Breast epithelium (tissue), 4 donors: ENCODE results near the gene FIBCD1. TPM values are rescaled to one million over a fixed set of nuclear protein-coding genes. Genes with fewer than 3 reads are reported as not detected.
A peak's percentile ranks its signal among the peaks of the same experiment; 100 is the strongest.
"Not testable (repeated sequence)": the region's sequence is repeated elsewhere in the genome, so short reads cannot be mapped to it uniquely, and the experiment has no call there.

Source experiments
- DNase-seq, 2 donors: peaks; one replicate each; pipeline ENCODE4 v3.0.0-alpha.2; 2019; ENCODE audit warnings: low spot score in 2 of 2
- H3K27ac ChIP-seq, 2 donors: fragments of 200-600 bp; sonication (generic) in 1 of 2; one replicate each; pipeline ENCODE4 v1.5.1; 2016 to 2019; ENCODE audit warnings: mild to moderate bottlenecking in 1 of 2
- H3K27me3 ChIP-seq, 2 donors: fragments of 200-600 bp; sonication (generic) in 1 of 2; one replicate each; pipeline versions ENCODE4 v1.5.1 to v1.6.0; 2017 to 2019; ENCODE audit warnings: control low read depth in 1 of 2, mild to moderate bottlenecking in 1 of 2
- H3K36me3 ChIP-seq: fragments of 200-600 bp; one replicate; pipeline ENCODE4 v1.5.1; 2019
- H3K4me1 ChIP-seq, 2 donors: fragments of 200-600 bp; sonication (generic); one replicate each; pipeline ENCODE4 v1.5.1; 2016 to 2019; ENCODE audit warnings: control low read depth in 1 of 2
- H3K4me3 ChIP-seq, 3 donors: fragments of 200-600 bp; sonication (generic); 1 replicate in 2 of 3; 2 replicates in 1 of 3; pipeline ENCODE4 v1.5.1; 2016 to 2019; ENCODE audit warnings: mild to moderate bottlenecking in 3 of 3, moderate library complexity in 2 of 3
- H3K9me3 ChIP-seq, 2 donors: fragments of 200-600 bp; sonication (generic) in 1 of 2; one replicate each; pipeline ENCODE4 v1.5.1; 2016 to 2019; ENCODE audit warnings: control low read depth in 1 of 2
- CTCF ChIP-seq, 3 donors: fragments of 450-650 bp; IDR thresholded peaks; one replicate each; pipeline ENCODE4 v1.5.1; 2016 to 2017; ENCODE audit warnings: antibody characterized with exemption in 3 of 3, mild to moderate bottlenecking in 3 of 3, moderate library complexity in 3 of 3
- POLR2A ChIP-seq: fragments of 450-650 bp; IDR thresholded peaks from one replicate; pipeline ENCODE4 v1.6.1; 2016; ENCODE audit warnings: antibody characterized with exemption, mild to moderate bottlenecking, moderate library complexity
- POLR2AphosphoS5 ChIP-seq, 3 donors: sonication (generic); formaldehyde crosslinking; IDR thresholded peaks; one replicate each; pipeline ENCODE4 v1.6.1; 2017; ENCODE audit warnings: antibody characterized with exemption in 3 of 3
- intact Hi-C: fragments of 100-400 bp; cut with DNase I; formaldehyde crosslinking; loops from one replicate; pipeline ENCODE4 v1.15.1; 2023; ENCODE audit warnings: low total_unique reads
- total RNA-seq, 3 donors: library from RNA; depleted of rRNA; stranded (reverse); fragments of >200 nt; gene quantifications; one replicate each; pipeline ENCODE4 v1.1.0, GENCODE V29; 2016

FIBCD1 gene
- total RNA-seq, 3 donors from 2014 or later: 0.16 to 0.44 TPM; not detected in 1

- Histone ChIP-seq H3K4me3 (no peak overlapping the region), H3K4me1 (peaks cover 4% of the 10 kb centered on the region in 2 donors), H3K36me3 (no peaks in the 10 kb centered on the region), H3K9me3 (peaks cover 0 to 3% of the 10 kb centered on the region in 2 donors), H3K27ac (peak overlapping the region; percentile 38 to 41), H3K27me3 (no peaks in the 10 kb centered on the region)
- intact Hi-C loops: no loop called here
- no peak for DNase-seq
- TF ChIP-seq CTCF (IDR thresholded peaks at IDR 0.05) (no peak), POLR2AphosphoS5 (IDR thresholded peaks at IDR 0.05) (no peak), POLR2A (no peak)
Observed at GRCh38 chr9:130961511-130962300, 22.7 kb upstream of the FIBCD1 start.

- no peak overlapping the region for H3K4me3 ChIP-seq
- H3K4me1 ChIP-seq: peaks cover 4% of the 10 kb centered on the region in 2 donors
- DNase-seq: no peak
- no peak overlapping the region for H3K27ac ChIP-seq
- intact Hi-C loops: no loop called here
- H3K9me3 ChIP-seq: peaks cover 0 to 3% of the 10 kb centered on the region in 2 donors
- H3K36me3 ChIP-seq: no peaks in the 10 kb centered on the region
- TF ChIP-seq POLR2A (no peak), POLR2AphosphoS5 (IDR thresholded peaks at IDR 0.05) (no peak), CTCF (IDR thresholded peaks at IDR 0.05) (no peak)
- no peaks in the 10 kb centered on the region for H3K27me3 ChIP-seq
Observed at GRCh38 chr9:130960522-130961378, 21.7 kb upstream of the FIBCD1 start.

- H3K4me3 ChIP-seq: no peak overlapping the region
- no peaks in the 10 kb centered on the region for H3K27me3 ChIP-seq
- no peaks in the 10 kb centered on the region for H3K36me3 ChIP-seq
- no peak for TF ChIP-seq POLR2AphosphoS5 (IDR thresholded peaks at IDR 0.05)
- no peak for TF ChIP-seq CTCF (IDR thresholded peaks at IDR 0.05)
- TF ChIP-seq POLR2A: no peak
- peaks cover 4% of the 10 kb centered on the region in 2 donors for H3K4me1 ChIP-seq
- H3K9me3 ChIP-seq: peaks cover 0 to 3% of the 10 kb centered on the region in 2 donors
- DNase-seq: no peak
- intact Hi-C loops: no loop called here
- H3K27ac ChIP-seq: no peak overlapping the region
Observed at GRCh38 chr9:130959809-130960334, 20.8 kb upstream of the FIBCD1 start.

GRCh38 chr9:130958564-130958963 is 19.5 kb upstream of the FIBCD1 start:
- intact Hi-C loops, H3K4me3 ChIP-seq, H3K27me3 ChIP-seq, H3K27ac ChIP-seq, H3K36me3 ChIP-seq, H3K9me3 ChIP-seq, H3K4me1 ChIP-seq, DNase-seq: not testable (repeated sequence)

GRCh38 chr9:130957451-130958203 is 18.6 kb upstream of the FIBCD1 start:
- intact Hi-C loops: no loop called here
- Histone ChIP-seq H3K9me3 (no peaks in the 10 kb centered on the region), H3K36me3 (no peaks in the 10 kb centered on the region), H3K4me3 (no peak overlapping the region), H3K4me1 (peaks cover under 1 to 4% of the 10 kb centered on the region in 2 donors), H3K27me3 (no peaks in the 10 kb centered on the region), H3K27ac (no peak overlapping the region)
- no peak for DNase-seq
- TF ChIP-seq POLR2A: no peak
